Stimulated activated CD8-positive, alpha-beta memory T cell treated with anti-CD3 and anti-CD28 coated beads, Interleukin-15, amount 100 ng/mL, for 1 hour (primary cell): Measurements from ENCODE around the gene MAPKAP1.

Experiments
- DNase-seq: peaks from one replicate; pipeline ENCODE4 v3.0.0-alpha.2; 2020; ENCODE audit warnings: low read depth

The MAPKAP1 gene

GRCh38 chr9:125706651-125707471 lies at the start of gene MAPKAP1:
Gene MAPKAP1, minus strand, starts transcription at chr9:125707208. Its CDS starts 34,634 bp downstream, at chr9:125672574.
- peak; percentile 88 for DNase-seq

DNA sequence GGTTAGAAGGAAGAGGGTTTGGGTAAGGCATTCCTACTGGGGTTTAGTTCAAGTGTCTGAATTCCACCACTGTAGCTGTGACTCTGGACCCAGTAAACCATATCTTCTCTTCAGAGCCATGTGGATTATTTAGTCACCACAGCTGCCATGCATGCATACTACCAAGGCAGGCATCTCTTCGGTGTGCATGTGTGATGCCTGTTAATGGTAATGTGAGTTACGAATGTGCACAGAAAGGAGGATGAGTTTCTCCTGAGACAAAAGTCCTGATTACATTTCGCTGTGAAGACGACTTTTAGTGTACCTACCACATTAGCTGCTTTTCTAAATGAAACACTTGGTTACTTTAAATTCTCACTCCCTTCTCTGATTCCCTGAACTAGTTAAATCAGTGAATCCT lies 49.5 kb upstream of the MAPKAP1 start:
- no peak for DNase-seq

- DNase-seq, result no peak
Observed at GRCh38 chr9:125755340-125755739, 48.3 kb upstream of the MAPKAP1 start.

DNA sequence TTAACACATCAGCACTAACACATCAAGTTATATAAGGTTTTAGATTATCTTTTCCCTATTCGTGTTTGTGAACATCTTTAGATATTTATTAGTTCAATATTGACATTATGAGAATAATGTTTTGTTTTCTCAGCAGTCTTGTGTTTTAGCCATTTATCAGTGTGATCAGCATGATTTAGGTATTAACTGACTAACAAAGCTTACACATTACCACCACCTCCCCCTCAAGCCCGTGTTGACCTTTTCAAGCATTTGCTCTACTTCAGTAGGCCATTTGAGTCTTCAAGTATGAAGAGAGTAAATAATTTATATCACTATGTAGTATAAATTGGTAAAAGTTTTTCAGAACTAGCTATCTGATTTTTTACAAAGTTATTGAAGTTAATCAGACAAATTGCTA lies 47.1 kb upstream of the MAPKAP1 start:
- no peak for DNase-seq

- no peak for DNase-seq
Observed at GRCh38 chr9:125752070-125752628, 45.1 kb upstream of the MAPKAP1 start.

DNA sequence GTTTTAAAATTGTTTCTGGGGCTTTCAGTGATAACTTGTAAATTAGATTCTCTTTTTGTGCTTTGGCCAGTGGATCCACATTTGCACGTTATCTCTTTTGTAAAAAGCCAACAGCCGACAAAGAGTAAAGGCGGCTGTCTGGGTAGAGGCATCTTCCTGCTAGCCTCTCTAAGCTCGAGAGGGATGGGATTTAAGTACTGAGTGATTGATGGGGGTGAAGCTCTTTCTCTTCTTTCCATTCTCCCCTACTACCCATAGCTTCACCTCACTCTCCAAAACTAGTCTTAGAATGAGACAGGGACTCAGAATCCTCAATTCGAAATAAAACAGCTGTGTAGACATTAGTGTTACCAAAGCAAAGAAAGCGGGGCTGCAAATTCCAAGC lies 43.6 kb upstream of the MAPKAP1 start:
- no peak for DNase-seq

DNA sequence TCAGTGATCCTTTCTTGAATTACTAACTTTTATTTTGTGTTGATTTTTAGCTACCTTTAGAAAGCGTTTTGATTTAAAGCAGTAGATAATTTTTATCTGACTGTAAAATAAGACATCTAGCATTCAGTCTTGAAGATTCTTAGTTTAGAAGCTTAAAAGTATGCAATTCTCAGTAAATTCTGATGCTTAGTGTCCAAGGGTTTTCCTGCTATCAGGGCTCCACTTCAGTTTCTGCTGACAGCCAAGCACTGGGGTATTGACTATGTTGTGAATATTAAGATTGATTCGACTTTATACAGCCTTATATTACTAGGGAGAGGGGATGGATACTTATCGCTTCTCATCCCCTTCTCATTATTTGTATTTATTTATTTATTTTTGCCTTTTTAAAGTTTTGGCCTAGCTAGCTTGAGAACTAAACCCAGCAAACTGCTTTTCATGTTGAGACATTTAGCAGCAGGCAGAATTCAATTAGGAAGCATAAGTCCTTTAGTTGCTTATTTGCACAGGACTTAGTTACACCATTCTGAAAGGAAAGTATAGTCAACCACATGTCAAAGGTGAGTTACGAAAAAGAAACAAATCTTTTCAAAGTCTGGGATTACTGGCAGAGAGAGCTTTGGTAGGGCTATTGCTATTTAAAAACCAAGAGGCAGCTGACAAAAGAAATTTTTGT lies 43.1 kb upstream of the MAPKAP1 start:
- no peak for DNase-seq

DNA sequence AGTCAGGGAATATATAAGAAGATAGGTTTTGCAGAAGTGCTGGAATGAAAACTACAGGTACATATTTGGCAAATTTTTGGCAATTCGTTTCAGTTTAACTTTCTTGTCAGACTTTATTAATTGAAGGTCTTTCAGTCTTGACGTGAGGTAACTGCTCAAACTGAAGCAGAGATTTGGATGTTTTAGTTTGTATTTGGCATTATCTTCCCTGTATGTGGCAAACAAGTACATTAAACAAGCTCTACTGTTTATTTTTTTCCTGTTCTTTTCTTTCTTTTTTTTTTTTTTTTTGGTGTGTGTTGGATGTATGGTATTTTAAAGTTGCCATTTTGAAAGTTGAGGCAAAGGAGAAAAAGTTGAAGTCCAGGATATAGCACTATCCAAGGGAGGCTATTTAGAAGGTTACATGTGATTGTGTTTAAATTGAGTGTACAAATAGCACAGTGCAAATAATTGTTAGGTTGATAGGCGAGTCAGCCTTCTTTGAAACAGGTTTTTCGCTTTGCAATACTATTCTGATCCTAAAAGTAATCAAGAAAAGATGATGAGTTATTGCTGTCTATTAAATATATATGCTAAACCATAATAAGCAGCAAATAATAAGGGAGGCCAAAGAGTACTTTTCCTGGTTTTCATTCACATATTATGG lies 42.4 kb upstream of the MAPKAP1 start:
- DNase-seq, result no peak

- DNase-seq, result no peak
Observed at GRCh38 chr9:125748446-125749099, 41.6 kb upstream of the MAPKAP1 start.

DNA sequence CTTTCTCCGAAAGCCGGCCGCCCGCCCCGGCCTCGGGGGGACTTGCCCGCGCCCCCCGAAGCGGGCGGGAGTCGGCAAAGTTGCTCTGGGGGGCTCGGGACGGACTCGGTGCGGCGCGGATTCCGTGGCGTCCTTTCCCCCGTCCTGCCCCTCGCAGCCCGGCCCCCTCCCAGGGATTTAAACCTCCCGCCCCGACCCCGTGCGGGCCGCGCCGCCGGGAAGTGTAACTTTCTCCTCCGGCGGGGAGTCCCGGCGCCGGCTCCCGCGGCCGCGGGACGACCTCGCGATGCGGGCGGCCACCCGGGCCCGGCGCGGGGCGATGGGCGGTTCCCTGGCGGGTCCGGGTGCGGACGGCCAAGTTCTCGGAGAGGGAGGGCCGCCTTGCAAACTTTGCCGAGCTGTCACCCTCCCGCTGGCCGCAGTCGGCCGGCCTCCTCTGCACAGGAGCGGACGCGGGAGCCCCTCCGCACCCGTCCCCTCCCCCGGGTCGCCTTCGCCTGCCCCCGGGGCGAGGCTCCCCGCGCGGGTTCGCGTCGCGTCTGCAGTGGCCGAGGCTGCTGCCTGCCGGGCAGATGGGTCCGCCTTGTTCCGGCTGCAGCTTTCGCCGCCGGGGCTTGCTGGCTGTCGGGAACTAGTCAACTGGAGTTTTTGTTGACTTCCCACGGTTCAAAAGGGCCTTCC lies 40.9 kb upstream of the MAPKAP1 start:
- DNase-seq, result no peak

- DNase-seq, result peak; percentile 15
Observed at GRCh38 chr9:125747053-125747764, 40.2 kb upstream of the MAPKAP1 start, which contains the start of gene PBX3. Gene PBX3, plus strand, starts transcription at chr9:125747373.

DNA sequence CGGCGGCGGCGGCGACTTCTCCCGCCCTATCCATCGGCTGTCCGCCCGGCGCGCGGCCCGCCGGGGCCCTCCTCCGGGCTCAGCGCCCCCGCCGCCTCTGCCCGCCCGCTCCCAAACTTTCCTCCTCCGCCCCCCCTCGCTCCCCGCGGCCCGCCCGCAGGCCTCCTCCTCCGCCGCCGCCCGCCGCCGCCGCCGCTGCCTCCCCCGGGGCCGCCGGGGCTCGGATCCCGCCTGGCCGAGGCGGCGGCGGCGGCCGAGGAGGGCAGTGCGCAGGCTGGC lies 39.7 kb upstream of the MAPKAP1 start:
- DNase-seq, result no peak

- DNase-seq, result peak; percentile 82
Observed at GRCh38 chr9:125746017-125746773, 39.2 kb upstream of the MAPKAP1 start.

- DNase-seq, result no peak
Observed at GRCh38 chr9:125745682-125746016, 38.6 kb upstream of the MAPKAP1 start.

DNA sequence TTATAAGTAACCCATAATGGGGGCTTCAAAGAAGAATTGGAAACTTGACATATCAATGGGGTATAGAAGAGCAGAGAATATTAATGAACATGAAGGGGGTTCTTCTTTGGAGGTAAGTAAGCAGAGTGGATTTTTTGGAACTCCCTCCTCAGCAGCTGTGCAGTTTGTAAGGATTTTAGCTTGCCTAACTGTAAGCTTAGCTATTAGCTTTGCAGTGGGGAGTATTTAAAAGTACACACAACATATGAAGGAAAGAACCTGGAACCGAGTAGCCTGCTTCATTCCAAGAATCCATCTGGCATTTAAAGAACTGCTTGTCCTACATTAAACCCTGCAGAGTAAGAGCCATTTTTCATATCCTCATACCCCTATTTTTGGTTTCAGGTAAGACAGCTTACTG lies 38.0 kb upstream of the MAPKAP1 start:
- DNase-seq, result no peak

DNA sequence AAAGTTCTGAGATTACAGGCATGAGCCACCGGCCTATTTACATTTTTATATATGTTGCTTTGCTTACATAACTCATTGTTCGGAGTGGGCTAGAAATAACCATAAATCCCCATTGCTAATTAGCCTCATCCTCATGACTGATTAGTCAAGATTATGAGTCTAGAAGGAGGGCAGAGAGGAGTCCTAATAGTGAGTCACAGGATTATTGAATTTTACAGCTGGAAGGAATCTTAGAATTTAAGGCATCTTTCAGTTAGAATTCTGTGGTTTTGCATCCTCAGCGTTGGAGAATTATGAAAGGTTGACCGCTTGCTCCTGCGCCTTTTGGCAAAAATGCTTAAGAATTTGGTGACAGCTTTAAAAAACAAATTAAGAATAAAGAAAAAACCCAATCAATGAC lies 37.6 kb upstream of the MAPKAP1 start:
- no peak for DNase-seq

GRCh38 chr9:125743682-125744428 lies 36.8 kb upstream of the MAPKAP1 start:
- DNase-seq, result no peak

DNA sequence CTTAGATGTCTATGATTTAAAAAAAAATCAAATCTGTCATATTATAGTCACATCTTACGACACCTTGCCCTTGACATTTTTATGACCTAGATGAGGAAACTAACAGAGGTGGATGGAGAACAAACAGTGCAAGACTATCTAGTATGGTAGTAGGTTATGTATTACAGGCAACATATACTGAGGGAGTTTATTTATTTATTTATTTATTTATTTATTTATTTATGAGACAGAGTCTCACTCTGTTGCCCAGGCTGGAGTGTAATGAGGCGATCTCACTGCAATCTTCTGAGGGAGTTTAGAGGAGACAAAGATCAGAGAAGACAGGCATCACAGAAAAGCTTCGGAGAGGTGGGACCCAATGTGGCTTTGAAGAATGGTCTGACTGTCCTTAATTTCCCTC lies 35.6 kb upstream of the MAPKAP1 start:
- DNase-seq, result no peak

- no peak for DNase-seq
Observed at GRCh38 chr9:125739436-125739835, 32.4 kb upstream of the MAPKAP1 start.

DNA sequence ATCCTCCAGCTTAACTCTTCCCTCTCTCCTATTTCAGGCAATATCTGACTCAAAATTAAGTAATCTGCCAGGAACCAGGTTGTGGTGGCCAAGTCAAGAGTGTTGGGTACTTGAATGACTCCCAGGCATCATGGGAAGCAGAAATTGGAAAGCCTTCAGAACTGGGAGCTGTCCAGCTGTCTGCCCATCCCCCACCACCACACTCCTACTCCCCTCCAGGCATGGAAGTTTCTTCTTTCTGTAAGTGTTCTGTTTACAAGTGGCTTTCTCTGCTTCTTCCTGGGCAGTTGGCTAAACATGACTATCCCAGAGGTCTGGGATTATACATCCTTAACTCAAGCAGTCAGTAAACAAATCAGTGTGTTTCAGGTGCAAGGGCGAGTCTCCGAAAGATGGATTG lies 25.6 kb upstream of the MAPKAP1 start:
- DNase-seq, result no peak
